GM12878 (cell line): Measurements from ENCODE around the gene UMOD.

ENCODE experiments used
- CBX5 ChIP-seq: sonication (generic); IDR thresholded peaks from 2 replicates; pipeline ENCODE4 v1.6.1; 2016; ENCODE audit warnings: low read depth, moderate library complexity, mild to moderate bottlenecking, inconsistent platforms
- YY1 ChIP-seq: IDR thresholded peaks from 2 replicates; pipeline ENCODE4 v1.6.1; 2011; ENCODE audit warnings: low read depth, mild to moderate bottlenecking, low read length
- TF ChIP-seq, protein P1 (sequence below), 3 experiments: IDR thresholded peaks in 2 of 3; conservative IDR thresholded peaks in 1 of 3; 2 replicates each; pipeline ENCODE4 v1.5.1; 2011; ENCODE audit warnings: low read depth in 3 of 3, low read length in 3 of 3, mild to moderate bottlenecking in 3 of 3, control low read depth in 2 of 3, moderate library complexity in 2 of 3, inconsistent platforms in 1 of 3, mixed read lengths in 1 of 3; ENCODE audit not compliant: control insufficient read depth in 2 of 3, insufficient read depth in 1 of 3; ENCODE audit errors: extremely low read depth in 1 of 3

DNA sequence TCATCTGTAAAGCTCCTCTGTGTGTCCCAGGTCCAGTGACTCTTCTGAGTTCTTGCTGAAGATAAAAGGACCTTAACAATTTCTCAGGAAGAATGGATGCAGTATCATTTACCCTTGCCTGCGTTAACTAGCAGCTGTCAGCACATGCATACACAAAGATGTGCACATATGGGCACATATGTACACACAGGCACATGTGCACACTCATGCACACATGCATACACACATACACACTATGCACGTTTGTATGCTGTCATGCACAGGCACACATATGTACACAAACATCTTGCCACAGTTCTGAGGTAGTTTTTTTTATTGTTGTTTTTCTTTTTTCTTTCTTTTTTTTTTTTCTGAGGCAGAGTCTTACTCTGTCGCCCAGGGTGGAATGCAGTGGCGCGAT is 50.1 kb downstream of the UMOD start:
- TF ChIP-seq YY1, result no peak
- TF ChIP-seq CBX5, result no peak
- TF ChIP-seq, protein P1, sequence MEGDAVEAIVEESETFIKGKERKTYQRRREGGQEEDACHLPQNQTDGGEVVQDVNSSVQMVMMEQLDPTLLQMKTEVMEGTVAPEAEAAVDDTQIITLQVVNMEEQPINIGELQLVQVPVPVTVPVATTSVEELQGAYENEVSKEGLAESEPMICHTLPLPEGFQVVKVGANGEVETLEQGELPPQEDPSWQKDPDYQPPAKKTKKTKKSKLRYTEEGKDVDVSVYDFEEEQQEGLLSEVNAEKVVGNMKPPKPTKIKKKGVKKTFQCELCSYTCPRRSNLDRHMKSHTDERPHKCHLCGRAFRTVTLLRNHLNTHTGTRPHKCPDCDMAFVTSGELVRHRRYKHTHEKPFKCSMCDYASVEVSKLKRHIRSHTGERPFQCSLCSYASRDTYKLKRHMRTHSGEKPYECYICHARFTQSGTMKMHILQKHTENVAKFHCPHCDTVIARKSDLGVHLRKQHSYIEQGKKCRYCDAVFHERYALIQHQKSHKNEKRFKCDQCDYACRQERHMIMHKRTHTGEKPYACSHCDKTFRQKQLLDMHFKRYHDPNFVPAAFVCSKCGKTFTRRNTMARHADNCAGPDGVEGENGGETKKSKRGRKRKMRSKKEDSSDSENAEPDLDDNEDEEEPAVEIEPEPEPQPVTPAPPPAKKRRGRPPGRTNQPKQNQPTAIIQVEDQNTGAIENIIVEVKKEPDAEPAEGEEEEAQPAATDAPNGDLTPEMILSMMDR (IDR thresholded peaks at IDR 0.05 in 2 of 3, conservative IDR thresholded peaks at IDR 0.05 in 1 of 3; ENCODE audit: control insufficient read depth in 2 of 3, extremely low read depth in 1 of 3, insufficient read depth in 1 of 3, low read depth in 3 of 3, low read length in 3 of 3), result no peak
